Right kidney (tissue), 1 donor: ENCODE measurements around the gene INSR.
"Not testable (repeated sequence)": the region's sequence is repeated elsewhere in the genome, so short reads cannot be mapped to it uniquely, and the experiment has no call there.

Source experiments
- DNase-seq: peaks from one replicate; pipeline ENCODE4 v3.0.0-alpha.2; 2016

INSR gene

DNA sequence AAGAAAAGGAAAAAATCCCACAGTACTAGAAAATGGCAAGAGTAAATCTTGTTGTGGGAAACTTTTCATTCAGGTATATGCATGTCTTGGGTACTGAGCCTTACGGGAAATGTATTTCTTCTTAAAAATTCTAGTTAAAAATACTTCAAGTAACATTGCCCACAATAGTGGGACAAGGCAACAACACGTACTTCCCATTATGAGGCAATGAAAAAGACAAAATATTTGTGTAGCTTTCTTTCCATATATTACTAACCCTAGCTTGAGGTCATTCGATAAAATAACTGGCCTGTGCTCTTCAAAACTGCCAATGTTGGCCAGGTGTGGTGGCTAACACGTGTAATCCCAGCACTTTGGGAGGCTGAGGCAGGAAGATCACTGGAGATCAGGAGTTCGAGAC, 99.2 kb downstream of the INSR start:
- DNase-seq: no peak

DNA sequence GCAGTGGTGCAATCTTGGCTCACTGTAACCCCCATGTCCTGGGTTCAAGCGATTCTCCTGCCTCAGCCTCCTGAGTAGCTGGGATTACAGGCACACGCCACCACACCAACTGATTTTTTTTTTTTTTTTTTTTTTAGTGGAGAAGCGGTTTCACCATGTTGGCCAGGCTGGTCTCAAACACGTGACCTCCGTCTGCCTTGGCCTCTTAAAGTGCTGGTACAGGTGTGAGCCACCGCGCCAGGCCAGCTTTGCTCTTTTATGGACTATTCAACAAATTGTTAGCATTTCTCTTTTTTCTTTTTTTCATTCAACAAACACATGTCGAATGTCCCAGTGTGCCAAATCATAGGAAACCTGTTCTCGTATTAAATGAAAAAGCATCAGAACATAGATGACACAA, 99.6 kb downstream of the INSR start:
- DNase-seq: no peak

DNA sequence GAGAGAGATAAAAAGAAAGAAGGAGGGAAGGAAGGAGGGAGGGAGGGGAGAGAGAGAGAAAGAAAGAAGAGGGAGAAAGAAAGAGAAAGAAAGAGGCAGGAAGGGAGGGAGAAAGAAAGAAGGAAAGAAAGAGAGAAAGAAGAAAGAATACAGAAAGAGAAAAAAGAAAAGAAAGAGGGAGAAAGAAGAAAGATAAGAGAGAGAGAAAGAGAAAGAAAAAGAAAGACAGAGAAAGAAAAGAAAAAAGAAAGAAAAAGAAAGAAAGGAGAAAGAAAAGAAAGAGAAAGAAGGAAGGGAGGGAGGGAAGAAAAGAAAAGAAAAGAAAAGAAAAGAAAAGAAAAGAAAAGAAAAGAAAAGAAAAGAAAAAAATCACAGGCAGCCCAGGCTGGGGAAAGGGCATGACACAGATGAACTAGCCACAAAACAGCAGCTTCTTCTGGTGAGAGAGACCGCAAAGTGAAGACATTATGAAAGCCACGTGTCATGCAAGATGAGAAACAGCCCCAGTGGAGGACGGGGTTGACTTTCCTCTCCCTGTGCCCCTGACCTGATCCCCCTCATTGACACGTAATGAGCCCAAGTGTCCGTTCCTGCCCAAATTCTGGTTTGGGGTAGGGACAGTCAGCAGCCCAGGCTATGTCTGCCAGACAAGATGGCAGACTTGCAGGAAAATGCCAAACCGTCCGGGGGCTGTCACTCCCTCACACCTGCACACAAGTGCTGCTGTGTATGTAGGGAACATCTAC, 102.1 kb downstream of the INSR start:
- no peak for DNase-seq

DNA sequence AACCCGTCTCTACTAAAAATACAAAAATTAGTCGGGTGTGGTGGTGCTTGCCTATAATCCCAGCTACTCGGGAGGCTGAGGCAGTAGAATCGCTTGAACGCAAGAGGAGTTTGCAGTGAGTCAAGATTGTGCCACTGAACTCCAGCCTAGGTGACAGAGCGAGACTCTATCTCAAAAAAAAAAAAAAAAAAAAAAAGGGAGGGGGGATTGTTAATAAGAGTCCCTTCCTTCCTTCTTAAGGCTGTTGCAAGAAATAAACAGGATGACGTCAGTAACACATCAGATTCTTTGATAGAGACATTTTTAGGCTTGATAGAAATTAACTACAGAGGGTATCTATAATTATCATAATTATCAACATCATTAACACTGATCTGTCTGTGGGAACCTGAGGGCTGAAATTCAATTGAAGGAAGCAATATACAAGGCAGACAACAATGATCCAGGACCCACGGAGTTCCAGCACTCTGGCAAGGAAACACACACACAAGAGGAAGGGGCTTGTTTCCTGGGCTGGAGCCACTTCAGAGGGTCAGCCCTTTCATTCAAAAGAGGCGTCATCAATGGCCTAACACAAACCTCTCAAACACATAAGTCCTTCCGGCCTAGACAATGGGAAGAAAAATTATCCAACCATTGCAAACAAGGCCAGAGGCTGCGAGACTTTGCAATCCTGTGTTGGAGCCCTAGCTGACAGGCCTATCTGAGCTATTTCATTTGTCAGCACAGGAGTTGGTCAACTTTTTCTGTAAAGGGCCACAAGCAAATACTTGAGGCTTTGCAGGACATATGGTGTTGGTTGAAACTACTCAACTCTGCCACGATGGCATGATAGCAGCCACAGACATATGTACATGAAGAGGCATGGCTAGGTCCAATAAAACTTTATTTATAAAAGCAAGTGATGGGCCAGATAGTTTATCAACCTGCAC, 105.2 kb downstream of the INSR start:
- DNase-seq: no peak

DNA sequence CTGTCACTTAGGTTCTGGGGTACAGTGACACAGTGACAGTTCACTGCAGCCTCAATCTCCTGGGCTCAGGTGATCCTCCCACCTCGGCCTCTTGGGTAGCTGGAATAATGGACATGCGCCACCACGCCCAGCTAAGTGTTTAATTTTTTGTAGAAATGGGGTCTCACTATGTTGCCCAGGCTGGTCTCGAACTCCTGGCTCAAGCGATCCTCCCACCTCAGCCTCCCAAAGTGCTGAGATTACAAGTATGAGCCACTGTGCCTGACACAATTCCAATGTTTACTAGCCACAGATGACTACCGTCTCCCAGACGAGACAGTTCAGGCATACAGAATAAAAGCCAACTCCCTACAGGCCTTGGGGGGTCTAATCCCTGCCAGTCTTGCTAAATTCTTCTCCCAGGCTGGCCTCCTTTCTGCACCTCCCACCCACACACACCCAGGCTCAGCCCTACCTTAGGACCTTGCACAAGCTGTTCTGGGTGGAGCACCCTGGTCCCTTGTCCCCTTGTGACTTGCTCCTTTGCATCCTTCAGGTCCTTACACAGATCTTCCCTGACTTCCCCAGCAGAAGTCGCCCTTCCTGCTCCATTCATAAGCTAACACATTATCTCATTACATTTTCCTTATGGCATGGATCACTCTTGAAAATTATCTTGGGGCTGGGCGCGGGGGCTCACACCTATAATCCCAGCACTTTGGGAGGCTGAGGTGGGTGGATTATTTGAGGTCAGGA, 106.4 kb downstream of the INSR start:
- DNase-seq: no peak

DNA sequence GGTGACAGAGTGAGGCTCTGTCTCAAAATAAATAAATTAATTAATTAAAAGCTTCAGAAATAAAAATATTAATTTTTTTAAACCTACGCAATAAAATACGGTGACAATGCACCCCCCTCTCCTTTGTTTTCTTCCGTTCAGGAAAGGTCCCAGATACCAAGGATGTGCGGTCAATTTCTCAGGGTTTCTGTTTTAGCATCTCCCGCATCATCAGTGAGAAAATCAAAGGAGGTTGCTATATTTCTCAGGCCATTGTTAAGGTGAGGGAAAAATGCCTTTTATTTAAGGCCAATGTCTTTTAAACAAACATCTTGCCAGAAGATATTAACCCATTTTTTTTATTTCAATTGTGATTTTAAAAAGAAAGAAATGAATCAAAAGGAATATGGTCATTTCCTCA, 111.7 kb downstream of the INSR start:
- DNase-seq: no peak

DNA sequence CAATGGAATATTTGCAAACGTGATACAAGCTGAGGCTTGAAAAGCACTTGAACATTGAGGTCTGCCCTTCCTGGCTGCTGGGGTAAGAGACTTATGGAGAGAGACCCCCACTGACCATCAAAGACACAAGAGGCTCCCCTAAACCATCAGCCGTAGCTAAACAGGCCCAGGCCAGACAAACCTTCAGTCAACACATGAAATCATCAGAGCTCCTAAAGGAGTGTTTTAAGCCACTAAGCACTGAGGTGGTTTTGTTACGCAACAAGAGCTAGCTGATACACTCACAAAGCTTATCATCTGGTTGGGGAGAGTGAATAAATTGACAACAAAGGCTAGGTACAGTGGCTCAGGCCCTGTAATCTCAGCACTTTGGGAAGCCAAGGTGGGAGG, 114.3 kb downstream of the INSR start:
- no peak for DNase-seq

DNA sequence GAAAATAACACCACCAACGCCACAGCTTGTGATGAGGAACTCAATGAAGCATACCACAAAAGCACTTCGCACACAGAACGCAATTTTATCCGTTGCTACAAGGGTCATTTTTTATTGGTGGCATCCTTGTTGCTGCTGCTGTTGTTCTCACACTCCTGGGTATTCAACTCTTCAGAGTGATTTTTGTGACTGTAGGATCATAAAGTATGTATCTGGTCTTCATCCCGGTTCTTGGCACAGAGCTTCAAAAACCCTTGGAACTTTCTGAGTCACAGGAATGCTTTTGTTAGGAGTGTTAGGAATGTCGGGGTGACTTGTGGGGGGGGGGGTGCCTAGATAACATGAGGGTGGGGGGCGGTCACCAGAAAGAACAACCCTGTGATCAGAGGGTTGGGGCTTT, 116.3 kb downstream of the INSR start:
- no peak for DNase-seq

DNA sequence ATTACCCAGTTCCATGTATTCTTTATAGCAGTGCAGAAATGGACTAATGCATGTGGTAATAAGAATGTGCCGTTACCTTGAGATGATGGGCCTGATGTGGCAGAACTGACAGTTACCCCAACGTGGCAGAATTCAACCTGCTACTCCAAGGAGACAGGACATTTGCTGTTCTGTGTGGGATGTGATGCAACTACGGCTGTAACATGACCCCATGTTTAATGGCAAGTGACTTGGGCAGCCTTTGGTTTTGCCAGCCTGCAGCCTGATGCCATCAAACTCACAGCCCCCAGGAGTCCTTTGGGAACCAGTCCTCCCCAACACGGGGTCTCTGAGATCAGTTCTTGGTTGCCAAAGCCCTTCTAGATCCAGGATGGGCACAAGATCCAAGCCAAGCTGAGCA, 117.4 kb downstream of the INSR start:
- DNase-seq: no peak

DNA sequence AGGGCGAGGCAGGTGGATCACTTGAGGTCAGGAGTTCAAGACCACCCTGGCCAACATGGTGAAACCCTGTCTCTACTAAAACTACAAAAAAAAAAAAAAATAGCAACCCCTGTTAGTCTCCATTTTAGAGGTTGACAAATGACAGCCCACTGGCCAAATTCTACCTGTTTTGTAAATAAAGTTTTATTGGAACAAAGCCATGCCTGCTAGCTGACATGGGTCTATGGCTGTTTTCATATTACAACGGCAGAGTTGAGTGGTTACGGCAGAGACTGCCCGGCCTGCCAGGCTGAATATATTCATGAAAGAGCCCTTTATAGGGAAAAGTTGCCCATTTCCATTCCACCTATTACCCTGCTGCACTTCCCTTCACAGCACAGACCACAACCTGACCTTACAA, 121.4 kb downstream of the INSR start:
- no peak for DNase-seq

DNA sequence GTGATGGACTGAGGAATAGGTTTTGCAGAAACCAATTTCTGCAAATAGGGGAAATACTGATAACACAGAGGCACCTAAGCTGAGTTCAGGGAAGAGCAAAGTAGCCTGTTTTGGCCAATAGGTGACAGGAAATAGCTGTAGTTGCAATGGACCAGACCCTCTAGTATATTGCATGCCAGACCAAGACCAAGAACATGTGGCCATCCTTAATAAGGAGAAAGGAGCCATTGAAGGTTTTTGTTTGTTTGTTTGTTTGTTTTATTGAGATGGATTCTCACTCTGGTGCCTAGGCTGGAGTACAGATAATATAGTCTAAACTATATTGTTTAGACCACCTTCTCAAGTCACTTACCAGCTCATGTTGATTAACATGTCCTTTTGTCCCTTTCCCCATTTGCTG, 123.2 kb downstream of the INSR start:
- no peak for DNase-seq

DNA sequence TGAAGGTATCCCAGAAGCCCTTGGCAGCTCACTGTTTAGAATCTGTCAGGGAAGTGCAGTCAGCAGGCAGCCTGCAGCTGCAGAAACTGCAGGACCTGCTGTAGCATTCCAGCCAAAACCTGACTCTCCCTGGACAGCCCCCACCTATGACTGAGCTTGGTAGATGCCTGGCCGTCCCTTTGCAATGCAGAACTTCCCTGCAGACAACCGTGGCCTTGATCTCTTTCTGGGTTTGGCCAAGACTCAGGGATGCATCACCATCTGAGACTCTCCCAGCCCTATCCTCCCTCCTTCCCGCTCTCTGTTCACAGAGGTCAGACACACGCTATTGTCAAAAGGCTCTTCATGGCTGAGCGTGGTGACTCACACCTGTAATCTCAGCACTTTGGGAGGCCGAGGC, 125.3 kb downstream of the INSR start:
- no peak for DNase-seq

DNA sequence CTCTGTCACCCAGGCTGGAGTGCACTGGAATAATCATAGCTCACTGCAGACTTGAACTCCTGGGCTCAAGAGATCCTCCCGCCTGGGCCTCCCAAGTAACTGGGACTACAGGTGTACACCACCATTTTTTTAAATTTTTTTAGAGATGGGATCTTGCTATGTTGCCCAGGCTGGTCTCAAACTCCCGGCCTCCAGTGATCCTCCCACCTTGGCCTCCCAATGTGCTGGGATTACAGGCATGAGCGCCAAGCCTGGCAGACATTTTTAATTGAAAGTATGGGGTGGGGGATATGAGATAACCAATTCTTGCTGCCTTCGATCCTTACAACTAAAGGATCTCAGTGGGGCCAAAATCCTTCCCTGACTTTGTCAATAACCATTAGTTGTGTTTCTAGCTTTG, 132.9 kb downstream of the INSR start:
- DNase-seq: no peak

DNA sequence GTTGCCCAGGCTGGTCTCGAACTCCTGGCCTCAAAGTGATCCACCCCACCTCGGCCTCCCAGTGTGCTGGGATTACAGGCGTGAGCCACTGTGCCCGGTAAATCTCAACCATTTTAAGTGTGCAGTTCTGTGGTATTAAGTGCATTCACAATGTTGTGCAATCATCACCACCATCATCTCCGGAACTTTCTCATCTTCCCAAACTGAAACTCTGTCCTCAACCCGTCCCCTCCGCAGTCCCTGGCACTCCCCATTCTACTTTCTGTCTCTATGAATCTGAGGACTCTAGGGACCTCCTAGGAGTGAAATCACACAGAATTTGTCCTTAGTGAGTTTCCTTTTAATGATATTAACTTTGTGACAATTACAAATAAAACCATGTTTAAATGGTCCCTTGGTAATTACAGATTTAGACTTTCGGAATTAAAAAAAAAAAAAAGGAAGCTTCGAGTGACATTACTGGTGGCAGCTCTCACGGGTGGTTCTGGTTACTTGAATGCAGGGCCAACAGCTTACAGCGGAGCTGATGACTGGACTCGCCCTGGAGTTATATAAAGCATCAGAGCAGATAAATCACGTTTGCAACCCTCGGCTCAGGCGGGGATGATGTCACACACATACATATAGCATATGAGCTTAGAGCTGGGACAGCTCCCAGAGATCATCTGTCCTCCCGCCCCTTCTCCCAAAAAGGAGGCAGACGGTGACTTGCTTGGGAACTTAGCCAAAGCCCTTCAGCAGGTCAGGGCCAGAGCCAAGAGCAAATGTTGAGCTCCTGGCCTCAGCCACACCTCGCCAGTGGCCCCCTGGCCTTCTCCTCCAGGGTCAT, 134.9 kb downstream of the INSR start:
- DNase-seq: no peak

DNA sequence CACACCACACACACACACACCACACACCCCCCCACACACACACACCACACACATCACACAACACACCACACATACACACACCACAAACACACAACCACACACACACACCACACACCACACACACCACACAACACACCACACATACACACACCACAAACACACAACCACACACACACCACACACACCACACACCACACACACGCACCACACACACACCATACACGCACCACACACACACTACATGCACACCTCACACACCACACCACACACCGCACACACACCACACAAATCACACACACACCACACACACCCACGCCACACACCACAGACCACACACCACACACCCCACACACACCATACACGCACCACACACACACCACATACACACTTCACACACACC, 141.2 kb downstream of the INSR start:
- DNase-seq: no peak

DNA sequence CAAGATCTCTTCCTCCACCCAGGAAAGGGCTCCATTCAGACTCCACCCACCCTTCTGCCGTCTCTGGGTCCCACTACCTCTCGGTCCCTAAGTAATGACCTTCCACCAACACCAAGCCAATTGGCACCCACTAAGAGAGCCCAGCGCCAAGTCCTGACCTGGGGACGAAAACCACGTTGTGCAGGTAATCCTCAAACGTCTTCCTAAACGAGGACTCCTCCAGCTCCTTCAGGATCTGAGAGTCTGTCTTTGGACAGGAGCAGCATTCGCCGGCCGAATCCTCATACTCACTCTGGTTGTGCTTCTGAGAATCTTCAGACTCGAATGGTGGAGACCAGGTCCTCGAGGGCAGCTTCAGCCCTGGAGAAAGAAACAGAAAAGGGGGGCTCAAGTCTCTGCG, 141.6 kb downstream of the INSR start:
- DNase-seq: no peak

DNA sequence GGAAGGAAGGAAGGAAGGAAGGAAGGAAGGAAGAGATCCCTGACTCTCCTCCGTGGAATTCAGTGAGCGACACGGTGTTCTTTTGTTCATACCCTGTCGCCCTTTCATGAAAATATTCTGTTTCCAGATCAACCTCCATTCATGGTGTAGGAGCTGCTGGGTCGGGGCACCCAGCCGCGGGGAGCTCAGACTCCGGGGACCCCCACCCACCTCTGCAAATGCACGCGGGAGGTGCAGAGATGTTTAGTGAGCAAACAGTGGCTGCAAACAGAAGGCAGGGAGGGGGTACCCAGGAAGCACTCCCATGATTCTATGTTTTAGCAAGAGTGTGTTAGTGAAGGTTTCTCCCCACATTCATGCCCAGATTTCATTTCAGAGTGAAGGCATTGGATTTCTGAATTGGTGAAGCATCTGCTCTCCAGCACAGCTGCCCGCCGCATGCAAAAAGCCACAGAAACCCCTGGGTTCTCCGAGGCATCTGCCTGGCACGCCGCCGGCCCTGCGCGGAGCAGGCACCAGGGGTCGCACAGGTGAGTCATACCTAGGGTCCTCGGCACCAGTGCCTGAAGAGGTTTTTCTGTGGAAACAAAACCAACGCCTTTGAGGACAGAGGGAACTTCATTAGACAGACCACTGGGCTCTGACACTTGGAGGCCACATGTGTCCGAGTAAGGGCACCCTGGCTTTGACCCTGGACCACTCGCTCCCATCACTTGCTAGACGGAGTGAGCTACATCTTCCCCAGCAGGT, 144.1 kb downstream of the INSR start:
- no peak for DNase-seq

DNA sequence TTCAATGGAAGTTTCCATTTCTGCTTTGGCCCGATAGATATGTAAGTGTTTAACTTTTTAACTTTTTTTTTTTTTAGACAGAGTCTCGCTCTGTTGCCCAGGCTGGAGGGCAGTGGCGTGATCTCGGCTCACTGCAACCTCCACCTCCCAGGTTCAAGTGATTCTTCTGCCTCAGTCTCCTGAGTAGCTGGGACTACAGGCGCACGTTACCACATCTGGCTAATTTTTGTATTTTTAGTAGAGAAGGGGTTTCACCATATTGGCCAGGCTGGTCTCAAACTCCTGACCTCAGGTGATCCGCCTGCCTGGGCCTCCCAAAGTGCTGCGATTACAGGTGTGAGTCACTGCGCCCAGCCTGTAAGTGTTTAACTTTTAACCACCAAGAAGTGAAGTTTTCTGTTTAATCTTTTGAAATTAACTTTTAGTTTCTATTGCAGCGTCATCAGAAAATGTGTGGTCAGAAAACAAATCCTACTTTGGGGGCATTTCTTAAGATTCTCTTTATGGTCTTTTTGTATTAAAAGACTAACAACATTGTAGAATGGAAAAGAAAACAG, 147.0 kb downstream of the INSR start:
- not testable (repeated sequence) for DNase-seq

DNA sequence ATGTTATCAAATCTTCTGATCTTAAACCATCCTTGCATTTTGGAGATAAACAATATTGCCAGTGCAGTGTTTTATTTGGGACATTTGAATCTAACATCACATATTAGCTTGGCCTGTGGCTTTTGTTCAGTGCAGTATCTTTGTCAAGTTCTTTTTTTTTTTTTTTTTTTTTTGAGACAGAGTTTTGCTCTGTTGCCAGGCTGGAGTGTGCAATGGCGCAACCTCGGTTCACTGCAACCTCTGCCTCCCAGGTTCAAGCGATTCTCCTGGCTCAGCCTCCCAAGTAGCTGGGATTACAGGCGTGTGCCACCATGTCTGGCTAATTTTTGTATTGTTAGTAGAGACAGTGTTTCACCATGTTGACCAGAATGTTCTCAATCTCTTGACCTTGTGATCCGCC, 148.1 kb downstream of the INSR start:
- not testable (repeated sequence) for DNase-seq

DNA sequence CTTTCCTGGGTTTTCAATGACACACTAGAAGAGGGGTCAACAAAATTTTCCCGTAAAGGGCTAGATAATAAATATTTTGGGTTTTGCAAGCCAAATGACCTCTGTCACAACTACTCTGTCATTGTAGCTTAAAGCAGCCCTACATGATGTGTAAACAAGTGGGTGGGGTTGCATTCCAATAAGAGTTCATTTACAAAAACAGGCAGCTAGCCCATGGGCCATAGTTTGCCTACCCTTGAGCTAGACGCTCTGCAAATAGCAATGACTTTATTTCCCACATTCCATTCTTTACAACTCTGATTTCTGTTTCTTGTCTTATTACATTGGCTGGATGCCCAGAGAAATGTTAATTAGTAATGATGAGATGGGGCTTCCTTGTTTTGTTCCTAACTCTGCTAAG, 148.7 kb downstream of the INSR start:
- DNase-seq: no peak

DNA sequence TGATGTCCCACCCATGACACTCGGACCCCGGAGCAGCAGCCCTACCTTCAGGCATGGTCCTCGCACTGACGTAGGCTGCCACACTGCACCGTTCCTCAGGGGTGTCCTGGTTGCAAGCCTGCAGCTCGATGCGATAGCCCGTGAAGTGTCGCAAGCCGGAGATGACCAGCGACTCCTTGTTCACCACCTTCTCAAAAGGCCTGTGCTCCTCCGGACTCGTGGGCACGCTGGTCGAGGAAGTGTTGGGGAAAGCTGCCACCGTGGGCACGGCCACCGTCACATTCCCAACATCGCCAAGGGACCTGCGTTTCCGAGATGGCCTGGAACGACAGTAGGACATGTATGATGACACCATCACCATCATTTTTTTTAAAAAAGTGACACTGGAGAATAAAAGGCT, 151.4 kb downstream of the INSR start:
- DNase-seq: no peak
